Coronary artery (tissue), 2 donors: Measurements from ENCODE around the gene GTF3C5.
A peak's percentile ranks its signal among the peaks of the same experiment; 100 is the strongest.

Experiments used
- DNase-seq: peaks from one replicate; pipeline ENCODE4 v3.0.0-alpha.2; 2017; ENCODE audit warnings: low spot score
- H3K27ac ChIP-seq, 2 donors: fragments of 200-600 bp; sonication (generic); one replicate each; pipeline ENCODE4 v1.5.1; 2016 to 2019
- H3K4me3 ChIP-seq: fragments of 200-600 bp; sonication (generic); 2 replicates; pipeline ENCODE4 v1.5.1; 2016; ENCODE audit warnings: mild to moderate bottlenecking, moderate library complexity
- CTCF ChIP-seq: fragments of 200-600 bp; sonication (generic); IDR thresholded peaks from one replicate; pipeline ENCODE4 v1.5.1; 2019; ENCODE audit warnings: antibody characterized with exemption

GTF3C5 gene

GRCh38 chr9:133049043-133049442 lies 18.2 kb downstream of the GTF3C5 start:
- H3K4me3 ChIP-seq: no peak overlapping the region
- no peak for DNase-seq
- no peak for TF ChIP-seq CTCF
- H3K27ac ChIP-seq: no peak overlapping the region

GRCh38 chr9:133050142-133050541 lies 19.3 kb downstream of the GTF3C5 start:
- no peak for DNase-seq

GRCh38 chr9:133050781-133051180 lies 20.0 kb downstream of the GTF3C5 start:
- no peak for DNase-seq
- Histone ChIP-seq H3K27ac (no peak overlapping the region), H3K4me3 (no peak overlapping the region)
- TF ChIP-seq CTCF: no peak

More at GRCh38 chr9:133050142-133050541, 19.3 kb downstream of the GTF3C5 start:
- no peak for TF ChIP-seq CTCF
- H3K4me3 ChIP-seq: no peak overlapping the region
- H3K27ac ChIP-seq: no peak overlapping the region

- H3K27ac ChIP-seq: no peak overlapping the region
- no peak for TF ChIP-seq CTCF
Measured at GRCh38 chr9:133051281-133051900, 20.6 kb downstream of the GTF3C5 start.

GRCh38 chr9:133051966-133052539 lies 21.3 kb downstream of the GTF3C5 start:
- Histone ChIP-seq H3K4me3 (no peak overlapping the region), H3K27ac (no peak overlapping the region)
- no peak for TF ChIP-seq CTCF
- DNase-seq: no peak

More at GRCh38 chr9:133051281-133051900, 20.6 kb downstream of the GTF3C5 start:
- H3K4me3 ChIP-seq: no peak overlapping the region
- no peak for DNase-seq

- no peak for DNase-seq
- TF ChIP-seq CTCF: no peak
- Histone ChIP-seq H3K4me3 (no peak overlapping the region), H3K27ac (peak overlapping the region in 1 of 2 donors; percentile 45)
Measured at GRCh38 chr9:133054194-133054890, 23.5 kb downstream of the GTF3C5 start.
